ENCODE results near the gene MAGEA1. TPM values are rescaled to one million over a fixed set of nuclear protein-coding genes. Genes with fewer than 3 reads are reported as not detected.
"Not testable (repeated sequence)": the region's sequence is repeated elsewhere in the genome, so short reads cannot be mapped to it uniquely, and the experiment has no call there.

Gene MAGEA1
- total and polyA plus RNA-seq, 7 donors: not detected

DNA sequence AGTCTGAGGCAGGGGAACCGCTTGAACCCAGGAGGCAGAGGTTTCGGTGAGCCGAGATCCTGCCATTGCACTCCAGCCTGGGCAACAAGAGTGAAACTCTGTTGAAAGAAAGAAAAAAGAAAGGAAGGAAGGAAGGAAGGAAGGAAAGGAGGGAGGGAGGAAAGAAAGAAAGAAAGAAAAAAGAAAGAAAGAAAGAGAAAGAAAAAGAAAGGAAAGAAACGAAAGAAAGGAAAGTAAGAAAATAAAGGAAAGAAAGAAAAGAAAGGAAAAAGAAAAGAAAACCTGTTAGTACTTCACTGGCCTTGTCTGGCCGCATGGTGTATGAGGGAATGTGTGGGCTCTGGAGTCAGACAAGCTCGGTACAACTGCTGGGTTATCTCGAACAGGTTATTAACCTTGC is 20.8 kb upstream of the MAGEA1 start:
- Histone ChIP-seq H3K27ac (no peak overlapping the region), H3K4me1 (no peaks in the 10 kb centered on the region), H3K36me3 (ENCODE audit: insufficient read depth in 1 of 2, low read depth in 1 of 2) (no peaks in the 10 kb centered on the region), H3K4me3 (no peak overlapping the region), H3K9me3 (no peaks in the 10 kb centered on the region), H3K27me3 (ENCODE audit: insufficient read depth in 3 of 3, low read length in 2 of 3) (peaks cover 0 to 7% (median 0%) of the 10 kb centered on the region in 3 donors)
- TF ChIP-seq, protein P1, sequence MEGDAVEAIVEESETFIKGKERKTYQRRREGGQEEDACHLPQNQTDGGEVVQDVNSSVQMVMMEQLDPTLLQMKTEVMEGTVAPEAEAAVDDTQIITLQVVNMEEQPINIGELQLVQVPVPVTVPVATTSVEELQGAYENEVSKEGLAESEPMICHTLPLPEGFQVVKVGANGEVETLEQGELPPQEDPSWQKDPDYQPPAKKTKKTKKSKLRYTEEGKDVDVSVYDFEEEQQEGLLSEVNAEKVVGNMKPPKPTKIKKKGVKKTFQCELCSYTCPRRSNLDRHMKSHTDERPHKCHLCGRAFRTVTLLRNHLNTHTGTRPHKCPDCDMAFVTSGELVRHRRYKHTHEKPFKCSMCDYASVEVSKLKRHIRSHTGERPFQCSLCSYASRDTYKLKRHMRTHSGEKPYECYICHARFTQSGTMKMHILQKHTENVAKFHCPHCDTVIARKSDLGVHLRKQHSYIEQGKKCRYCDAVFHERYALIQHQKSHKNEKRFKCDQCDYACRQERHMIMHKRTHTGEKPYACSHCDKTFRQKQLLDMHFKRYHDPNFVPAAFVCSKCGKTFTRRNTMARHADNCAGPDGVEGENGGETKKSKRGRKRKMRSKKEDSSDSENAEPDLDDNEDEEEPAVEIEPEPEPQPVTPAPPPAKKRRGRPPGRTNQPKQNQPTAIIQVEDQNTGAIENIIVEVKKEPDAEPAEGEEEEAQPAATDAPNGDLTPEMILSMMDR (IDR thresholded peaks at IDR 0.05): no peak
- DNase-seq (no peak), ATAC-seq (no peak)
- 85 to 95% (median 89%) methylated on average over 7 of the region's 7 CpGs for WGBS, 3 donors
- intact Hi-C loops (cut with DNase I): no loop called here

DNA sequence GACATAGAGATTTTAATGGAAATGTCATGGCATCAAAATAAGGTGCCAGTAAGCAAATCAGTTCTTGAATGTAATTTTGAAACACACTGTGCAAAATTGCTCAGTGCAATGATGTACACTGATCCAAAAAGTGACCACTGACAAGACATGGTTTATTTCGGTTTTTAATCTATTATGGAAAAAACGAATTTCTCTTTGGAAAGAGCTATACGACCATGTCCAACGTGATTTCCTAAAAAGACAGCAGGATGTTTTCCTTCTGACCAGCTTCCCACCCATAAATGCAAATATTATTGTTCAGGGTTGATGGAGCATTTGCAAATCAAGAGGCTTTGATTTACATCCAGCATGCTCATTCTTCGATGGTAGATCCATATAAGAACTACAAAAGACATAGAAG is 17.1 kb upstream of the MAGEA1 start:
- TF ChIP-seq, protein P1 (IDR thresholded peaks at IDR 0.05): no peak
- H3K4me1 ChIP-seq: no peaks in the 10 kb centered on the region
- H3K27ac ChIP-seq: no peak overlapping the region
- no peaks in the 10 kb centered on the region for H3K9me3 ChIP-seq
- WGBS, 3 donors: 42 to 74% (median 48%) methylated on average over 5 of the region's 5 CpGs
- no peaks in the 10 kb centered on the region for H3K36me3 ChIP-seq (ENCODE audit: insufficient read depth in 1 of 2, low read depth in 1 of 2)
- DNase-seq: no peak
- ATAC-seq: no peak
- H3K27me3 ChIP-seq (ENCODE audit: insufficient read depth in 3 of 3, low read length in 2 of 3): peaks cover 0 to 9% (median 0%) of the 10 kb centered on the region in 3 donors
- intact Hi-C loops (cut with DNase I): no loop called here
- no peak overlapping the region for H3K4me3 ChIP-seq

DNA sequence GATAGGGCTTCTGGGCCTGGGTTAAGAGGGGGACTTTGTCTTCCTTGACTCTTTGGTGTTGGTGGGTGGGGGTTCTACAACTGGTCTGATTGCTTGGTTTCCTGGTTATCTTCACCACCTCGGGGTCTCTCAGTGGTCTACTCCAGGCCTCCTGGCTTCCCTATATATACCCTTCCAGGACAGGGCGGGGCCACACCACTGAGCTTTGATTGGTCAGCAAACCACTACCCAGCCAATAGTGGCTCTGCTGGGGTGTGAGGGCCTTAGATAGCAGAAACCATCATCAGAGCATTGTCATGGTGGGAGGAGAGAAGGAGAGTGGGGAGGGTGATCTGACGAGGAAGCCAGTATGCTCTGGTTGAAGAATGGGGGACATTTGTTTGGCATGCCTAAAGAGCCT is 14.4 kb upstream of the MAGEA1 start:
- no peaks in the 10 kb centered on the region for H3K36me3 ChIP-seq (ENCODE audit: insufficient read depth in 1 of 2, low read depth in 1 of 2)
- 69 to 80% (median 77%) methylated on average over 3 of the region's 3 CpGs for WGBS, 3 donors
- H3K4me3 ChIP-seq: no peak overlapping the region
- H3K27me3 ChIP-seq (ENCODE audit: insufficient read depth in 3 of 3, low read length in 2 of 3): peaks cover 0 to 2% (median 0%) of the 10 kb centered on the region in 3 donors
- DNase-seq: no peak
- no peak for ATAC-seq
- H3K9me3 ChIP-seq: no peaks in the 10 kb centered on the region
- H3K27ac ChIP-seq: no peak overlapping the region
- intact Hi-C loops (cut with DNase I): no loop called here
- H3K4me1 ChIP-seq: no peaks in the 10 kb centered on the region
- TF ChIP-seq, protein P1 (IDR thresholded peaks at IDR 0.05): no peak

- H3K36me3 ChIP-seq (ENCODE audit: insufficient read depth in 1 of 2, low read depth in 1 of 2); ATAC-seq; H3K4me3 ChIP-seq; DNase-seq; H3K4me1 ChIP-seq; H3K27ac ChIP-seq; intact Hi-C loops (cut with DNase I); H3K9me3 ChIP-seq: not testable (repeated sequence)
- peaks cover 0 to 15% (median 0%) of the 10 kb centered on the region in 3 donors for H3K27me3 ChIP-seq (ENCODE audit: insufficient read depth in 3 of 3, low read length in 2 of 3)
- 76 to 100% (median 93%) methylated on average over 1 to 4 of the region's 4 CpGs for WGBS, 3 donors
Observed at GRCh38 chrX:153168423-153168822, 10.7 kb upstream of the MAGEA1 start.

GRCh38 chrX:153181822-153182221 is 2.7 kb downstream of the MAGEA1 start:
- Histone ChIP-seq H3K9me3 (no peaks in the 10 kb centered on the region), H3K4me1 (no peaks in the 10 kb centered on the region), H3K36me3 (ENCODE audit: insufficient read depth in 1 of 2, low read depth in 1 of 2) (no peaks in the 10 kb centered on the region), H3K27ac (no peak overlapping the region), H3K4me3 (no peak overlapping the region), H3K27me3 (ENCODE audit: insufficient read depth in 3 of 3, low read length in 2 of 3) (peaks cover 0 to 18% (median 0%) of the 10 kb centered on the region in 3 donors)
- WGBS, 3 donors: 64 to 69% (median 69%) methylated on average over 2 to 4 of the region's 4 CpGs
- DNase-seq (no peak), ATAC-seq (no peak)
- intact Hi-C loops (cut with DNase I): no loop called here
- TF ChIP-seq, protein P1 (IDR thresholded peaks at IDR 0.05): no peak

All from psoas muscle (tissue), 8 donors.